SU-DHL-6 (cell line): Measurements from ENCODE around the gene RARB.

Experiments used
- EZH2phosphoT487 ChIP-seq: fragments of 200-600 bp; sonication (generic), shearing (Covaris generic); conservative IDR thresholded peaks from 2 replicates; pipeline ENCODE4 v1.6.1; 2018; ENCODE audit warnings: mild to moderate bottlenecking, antibody characterized with exemption, low read length, moderate library complexity, mixed read lengths
- TF ChIP-seq, protein P1 (sequence below): fragments of 200-600 bp; sonication (generic); IDR thresholded peaks from one replicate; pipeline ENCODE4 v1.5.1; 2017; ENCODE audit warnings: antibody characterized with exemption, mild to moderate bottlenecking, low read length, moderate library complexity; ENCODE audit not compliant: insufficient read depth, poor library complexity, severe bottlenecking

DNA sequence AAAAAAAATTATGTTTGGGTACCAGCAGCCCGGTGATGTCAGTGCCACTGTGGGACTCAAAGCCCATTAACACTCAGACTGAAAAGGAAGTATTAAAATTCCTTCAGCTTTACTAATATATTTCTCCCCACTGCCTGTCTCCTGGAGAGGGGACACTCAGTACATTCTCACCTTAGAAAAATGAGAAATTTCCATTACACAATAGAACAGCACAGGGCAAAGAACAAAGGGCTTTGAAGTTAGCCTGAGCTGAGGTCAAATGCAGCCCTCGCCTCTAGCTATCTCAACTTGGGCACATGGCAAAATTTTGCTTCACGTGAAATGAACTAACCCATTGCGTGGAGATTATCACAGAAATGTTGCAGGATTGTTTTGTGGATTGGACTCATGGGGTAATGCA is 80.8 kb downstream of the RARB start:
- TF ChIP-seq, protein P1, sequence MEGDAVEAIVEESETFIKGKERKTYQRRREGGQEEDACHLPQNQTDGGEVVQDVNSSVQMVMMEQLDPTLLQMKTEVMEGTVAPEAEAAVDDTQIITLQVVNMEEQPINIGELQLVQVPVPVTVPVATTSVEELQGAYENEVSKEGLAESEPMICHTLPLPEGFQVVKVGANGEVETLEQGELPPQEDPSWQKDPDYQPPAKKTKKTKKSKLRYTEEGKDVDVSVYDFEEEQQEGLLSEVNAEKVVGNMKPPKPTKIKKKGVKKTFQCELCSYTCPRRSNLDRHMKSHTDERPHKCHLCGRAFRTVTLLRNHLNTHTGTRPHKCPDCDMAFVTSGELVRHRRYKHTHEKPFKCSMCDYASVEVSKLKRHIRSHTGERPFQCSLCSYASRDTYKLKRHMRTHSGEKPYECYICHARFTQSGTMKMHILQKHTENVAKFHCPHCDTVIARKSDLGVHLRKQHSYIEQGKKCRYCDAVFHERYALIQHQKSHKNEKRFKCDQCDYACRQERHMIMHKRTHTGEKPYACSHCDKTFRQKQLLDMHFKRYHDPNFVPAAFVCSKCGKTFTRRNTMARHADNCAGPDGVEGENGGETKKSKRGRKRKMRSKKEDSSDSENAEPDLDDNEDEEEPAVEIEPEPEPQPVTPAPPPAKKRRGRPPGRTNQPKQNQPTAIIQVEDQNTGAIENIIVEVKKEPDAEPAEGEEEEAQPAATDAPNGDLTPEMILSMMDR, result no peak
- no peak for TF ChIP-seq EZH2phosphoT487
